ENCODE results near the gene AZGP1. TPM values are rescaled to one million over a fixed set of nuclear protein-coding genes. Genes with fewer than 3 reads are reported as not detected.

The AZGP1 gene
- total and polyA plus RNA-seq, 2 of the 13 experiments (the other 11 are each of a cell fraction or from before 2014, with no cell fraction given) = 93.8 to 229 TPM

DNA sequence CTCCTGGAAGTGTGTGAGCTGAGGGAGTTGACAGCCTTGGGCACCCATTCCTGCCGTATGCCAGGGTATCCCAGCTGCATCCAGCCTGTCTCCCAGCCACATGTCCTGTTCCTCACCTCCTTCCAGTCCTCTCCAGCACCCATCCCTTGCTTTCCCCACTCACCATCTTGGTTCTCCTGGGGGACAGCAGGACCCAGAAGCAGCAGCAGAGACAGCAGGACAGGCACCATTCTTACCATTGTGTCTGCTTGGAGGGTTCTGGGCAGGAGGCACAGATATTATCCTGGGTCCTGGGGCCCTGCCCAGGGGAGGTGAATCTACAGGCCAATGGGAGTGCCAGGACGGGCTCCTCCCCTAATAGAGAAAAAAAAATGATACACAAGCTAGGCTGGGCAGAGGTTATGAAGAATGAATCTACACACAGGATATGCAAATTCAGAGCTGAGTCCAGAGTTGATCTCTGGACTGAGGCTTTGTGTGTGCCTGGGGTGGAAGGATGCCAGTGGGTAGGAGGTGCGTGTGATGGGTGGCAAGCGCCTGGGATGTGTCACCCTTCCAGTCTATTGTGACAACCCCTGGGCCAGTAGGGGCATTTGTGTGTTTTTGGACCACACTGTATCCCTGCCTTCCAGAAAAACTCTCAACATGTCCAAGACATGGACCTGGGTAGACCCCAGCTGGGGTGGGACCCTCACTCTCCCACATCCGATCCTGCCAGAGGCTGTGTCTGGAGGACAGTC is at the start of gene AZGP1 (continued):
- TF ChIP-seq WIZ (CRISPR knock-in tag; IDR thresholded peaks at IDR 0.05) (0 out of 2 replicates have a peak, but pooled peaks have one; percentile 36), ISL2 (CRISPR knock-in tag; IDR thresholded peaks at IDR 0.05) (peak; percentile 33; the same call in 1 of the 2 replicates), ZNF781 (CRISPR knock-in tag; IDR thresholded peaks at IDR 0.05; ENCODE audit: borderline replicate concordance, not compliant biosample characterization) (no peak), ZNF367 (CRISPR knock-in tag; IDR thresholded peaks at IDR 0.05; ENCODE audit: borderline replicate concordance) (no peak), ZNF232 (CRISPR knock-in tag; IDR thresholded peaks at IDR 0.05; ENCODE audit: borderline replicate concordance) (no peak), NCOA1 (CRISPR knock-in tag; IDR thresholded peaks at IDR 0.05) (no peak), ZNF841 (CRISPR knock-in tag; IDR thresholded peaks at IDR 0.05; ENCODE audit: borderline replicate concordance) (no peak), FOXO1 (CRISPR knock-in tag; IDR thresholded peaks at IDR 0.05) (no peak), ZKSCAN5 (CRISPR knock-in tag; IDR thresholded peaks at IDR 0.05) (peak; percentile 89), SOX13 (IDR thresholded peaks at IDR 0.05) (no peak), SOX13 (CRISPR knock-in tag; conservative IDR thresholded peaks at IDR 0.05 in 1 of 2, IDR thresholded peaks at IDR 0.05 in 1 of 2) (peak in 1 of 2 experiments; percentile 67; a peak in 2 of 4 replicates), KDM4B (CRISPR knock-in tag; IDR thresholded peaks at IDR 0.05) (no peak), ZNF468 (CRISPR knock-in tag; IDR thresholded peaks at IDR 0.05) (no peak), SRSF9 (IDR thresholded peaks at IDR 0.05; ENCODE audit: borderline replicate concordance, insufficient read depth, low read depth, low read length, poor library complexity, severe bottlenecking) (no peak)
- TF ChIP-seq, protein P1, sequence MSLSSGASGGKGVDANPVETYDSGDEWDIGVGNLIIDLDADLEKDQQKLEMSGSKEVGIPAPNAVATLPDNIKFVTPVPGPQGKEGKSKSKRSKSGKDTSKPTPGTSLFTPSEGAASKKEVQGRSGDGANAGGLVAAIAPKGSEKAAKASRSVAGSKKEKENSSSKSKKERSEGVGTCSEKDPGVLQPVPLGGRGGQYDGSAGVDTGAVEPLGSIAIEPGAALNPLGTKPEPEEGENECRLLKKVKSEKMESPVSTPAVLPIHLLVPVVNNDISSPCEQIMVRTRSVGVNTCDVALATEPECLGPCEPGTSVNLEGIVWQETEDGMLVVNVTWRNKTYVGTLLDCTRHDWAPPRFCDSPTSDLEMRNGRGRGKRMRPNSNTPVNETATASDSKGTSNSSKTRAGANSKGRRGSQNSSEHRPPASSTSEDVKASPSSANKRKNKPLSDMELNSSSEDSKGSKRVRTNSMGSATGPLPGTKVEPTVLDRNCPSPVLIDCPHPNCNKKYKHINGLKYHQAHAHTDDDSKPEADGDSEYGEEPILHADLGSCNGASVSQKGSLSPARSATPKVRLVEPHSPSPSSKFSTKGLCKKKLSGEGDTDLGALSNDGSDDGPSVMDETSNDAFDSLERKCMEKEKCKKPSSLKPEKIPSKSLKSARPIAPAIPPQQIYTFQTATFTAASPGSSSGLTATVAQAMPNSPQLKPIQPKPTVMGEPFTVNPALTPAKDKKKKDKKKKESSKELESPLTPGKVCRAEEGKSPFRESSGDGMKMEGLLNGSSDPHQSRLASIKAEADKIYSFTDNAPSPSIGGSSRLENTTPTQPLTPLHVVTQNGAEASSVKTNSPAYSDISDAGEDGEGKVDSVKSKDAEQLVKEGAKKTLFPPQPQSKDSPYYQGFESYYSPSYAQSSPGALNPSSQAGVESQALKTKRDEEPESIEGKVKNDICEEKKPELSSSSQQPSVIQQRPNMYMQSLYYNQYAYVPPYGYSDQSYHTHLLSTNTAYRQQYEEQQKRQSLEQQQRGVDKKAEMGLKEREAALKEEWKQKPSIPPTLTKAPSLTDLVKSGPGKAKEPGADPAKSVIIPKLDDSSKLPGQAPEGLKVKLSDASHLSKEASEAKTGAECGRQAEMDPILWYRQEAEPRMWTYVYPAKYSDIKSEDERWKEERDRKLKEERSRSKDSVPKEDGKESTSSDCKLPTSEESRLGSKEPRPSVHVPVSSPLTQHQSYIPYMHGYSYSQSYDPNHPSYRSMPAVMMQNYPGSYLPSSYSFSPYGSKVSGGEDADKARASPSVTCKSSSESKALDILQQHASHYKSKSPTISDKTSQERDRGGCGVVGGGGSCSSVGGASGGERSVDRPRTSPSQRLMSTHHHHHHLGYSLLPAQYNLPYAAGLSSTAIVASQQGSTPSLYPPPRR (CRISPR knock-in tag; IDR thresholded peaks at IDR 0.05; ENCODE audit: borderline replicate concordance) = 0 out of 2 replicates have a peak, but pooled peaks have one; percentile 39
- TF ChIP-seq, protein P2, sequence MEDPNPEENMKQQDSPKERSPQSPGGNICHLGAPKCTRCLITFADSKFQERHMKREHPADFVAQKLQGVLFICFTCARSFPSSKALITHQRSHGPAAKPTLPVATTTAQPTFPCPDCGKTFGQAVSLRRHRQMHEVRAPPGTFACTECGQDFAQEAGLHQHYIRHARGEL (CRISPR knock-in tag; IDR thresholded peaks at IDR 0.05) = no peak
- TF ChIP-seq, protein P3, sequence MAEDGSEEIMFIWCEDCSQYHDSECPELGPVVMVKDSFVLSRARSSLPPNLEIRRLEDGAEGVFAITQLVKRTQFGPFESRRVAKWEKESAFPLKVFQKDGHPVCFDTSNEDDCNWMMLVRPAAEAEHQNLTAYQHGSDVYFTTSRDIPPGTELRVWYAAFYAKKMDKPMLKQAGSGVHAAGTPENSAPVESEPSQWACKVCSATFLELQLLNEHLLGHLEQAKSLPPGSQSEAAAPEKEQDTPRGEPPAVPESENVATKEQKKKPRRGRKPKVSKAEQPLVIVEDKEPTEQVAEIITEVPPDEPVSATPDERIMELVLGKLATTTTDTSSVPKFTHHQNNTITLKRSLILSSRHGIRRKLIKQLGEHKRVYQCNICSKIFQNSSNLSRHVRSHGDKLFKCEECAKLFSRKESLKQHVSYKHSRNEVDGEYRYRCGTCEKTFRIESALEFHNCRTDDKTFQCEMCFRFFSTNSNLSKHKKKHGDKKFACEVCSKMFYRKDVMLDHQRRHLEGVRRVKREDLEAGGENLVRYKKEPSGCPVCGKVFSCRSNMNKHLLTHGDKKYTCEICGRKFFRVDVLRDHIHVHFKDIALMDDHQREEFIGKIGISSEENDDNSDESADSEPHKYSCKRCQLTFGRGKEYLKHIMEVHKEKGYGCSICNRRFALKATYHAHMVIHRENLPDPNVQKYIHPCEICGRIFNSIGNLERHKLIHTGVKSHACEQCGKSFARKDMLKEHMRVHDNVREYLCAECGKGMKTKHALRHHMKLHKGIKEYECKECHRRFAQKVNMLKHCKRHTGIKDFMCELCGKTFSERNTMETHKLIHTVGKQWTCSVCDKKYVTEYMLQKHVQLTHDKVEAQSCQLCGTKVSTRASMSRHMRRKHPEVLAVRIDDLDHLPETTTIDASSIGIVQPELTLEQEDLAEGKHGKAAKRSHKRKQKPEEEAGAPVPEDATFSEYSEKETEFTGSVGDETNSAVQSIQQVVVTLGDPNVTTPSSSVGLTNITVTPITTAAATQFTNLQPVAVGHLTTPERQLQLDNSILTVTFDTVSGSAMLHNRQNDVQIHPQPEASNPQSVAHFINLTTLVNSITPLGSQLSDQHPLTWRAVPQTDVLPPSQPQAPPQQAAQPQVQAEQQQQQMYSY (CRISPR knock-in tag; IDR thresholded peaks at IDR 0.05) = no peak

All from HepG2 (cell line).